GM12878 (cell line): Measurements from ENCODE around the gene CASR. TPM values are rescaled to one million over a fixed set of nuclear protein-coding genes. Genes with fewer than 3 reads are reported as not detected.

Source experiments
- BHLHE40 ChIP-seq, 2 experiments: fragments of 450-650 bp in 1 of 2; IDR thresholded peaks; 2 replicates each; pipeline ENCODE4 v1.6.1; 2011 to 2017; ENCODE audit warnings: low read depth in 2 of 2, borderline replicate concordance in 1 of 2, improper control_type of control experiment in 1 of 2, low read length in 1 of 2, mild to moderate bottlenecking in 1 of 2
- BMI1 ChIP-seq: fragments of 450-650 bp; IDR thresholded peaks from 2 replicates; pipeline ENCODE4 v1.6.1; 2016; ENCODE audit warnings: mild to moderate bottlenecking, moderate library complexity, borderline replicate concordance
- CHD2 ChIP-seq: IDR thresholded peaks from 2 replicates; pipeline ENCODE4 v1.6.1; 2011; ENCODE audit warnings: low read depth, low read length, improper control_type of control experiment, borderline replicate concordance
- CREB1 ChIP-seq: IDR thresholded peaks from 2 replicates; pipeline ENCODE4 v1.6.1; 2012; ENCODE audit warnings: low read depth, mild to moderate bottlenecking, inconsistent platforms
- CREM ChIP-seq: IDR thresholded peaks from 2 replicates; pipeline ENCODE4 v1.6.1; 2014; ENCODE audit warnings: antibody characterized with exemption, low read depth
- FOXM1 ChIP-seq: IDR thresholded peaks from 2 replicates; pipeline ENCODE4 v1.6.1; 2012; ENCODE audit warnings: low read depth, mild to moderate bottlenecking, inconsistent platforms, low read length, moderate library complexity
- HDGF ChIP-seq: fragments of 450-650 bp; IDR thresholded peaks from 2 replicates; pipeline ENCODE4 v1.6.1; 2016; ENCODE audit warnings: antibody characterized with exemption
- MEF2A ChIP-seq: IDR thresholded peaks from 2 replicates; pipeline ENCODE4 v1.6.1; 2011; ENCODE audit warnings: low read depth, mild to moderate bottlenecking, low read length, moderate library complexity; ENCODE audit not compliant: insufficient read depth
- NFIC ChIP-seq: IDR thresholded peaks from 2 replicates; pipeline ENCODE4 v1.6.1; 2012; ENCODE audit warnings: low read depth, mild to moderate bottlenecking, inconsistent platforms, low read length, moderate library complexity
- NR2F1 ChIP-seq: fragments of 450-650 bp; conservative IDR thresholded peaks from 2 replicates; pipeline ENCODE4 v1.6.1; 2017; ENCODE audit warnings: mild to moderate bottlenecking
- POLR2AphosphoS2 ChIP-seq: IDR thresholded peaks from 2 replicates; pipeline ENCODE4 v1.6.1; 2011; ENCODE audit warnings: low read depth, mild to moderate bottlenecking, low read length, improper control_type of control experiment, moderate library complexity
- SIN3A ChIP-seq: IDR thresholded peaks from 2 replicates; pipeline ENCODE4 v1.6.1; 2012; ENCODE audit warnings: low read depth, low read length, improper control_type of control experiment
- SMAD1 ChIP-seq: fragments of 450-650 bp; IDR thresholded peaks from 2 replicates; pipeline ENCODE4 v1.6.1; 2018; ENCODE audit warnings: mild to moderate bottlenecking, low read depth; ENCODE audit not compliant: partially characterized antibody
- SP1 ChIP-seq: IDR thresholded peaks from one replicate; pipeline ENCODE4 v1.6.1; 2011; ENCODE audit warnings: low read depth, low read length
- TCF3 ChIP-seq: IDR thresholded peaks from 2 replicates; pipeline ENCODE4 v1.6.1; 2012; ENCODE audit warnings: low read depth, mild to moderate bottlenecking, low read length, borderline replicate concordance; ENCODE audit not compliant: insufficient read depth
- ZBTB40 ChIP-seq: fragments of 450-650 bp; IDR thresholded peaks from 2 replicates; pipeline ENCODE4 v1.6.1; 2016; ENCODE audit warnings: mild to moderate bottlenecking, moderate library complexity, borderline replicate concordance
- ZZZ3 ChIP-seq: IDR thresholded peaks from 2 replicates; pipeline ENCODE4 v1.6.1; 2011; ENCODE audit warnings: low read depth; ENCODE audit not compliant: control insufficient read depth, insufficient read length
- polyA plus RNA-seq, 11 experiments: library from polyadenylated mRNA; depleted of rRNA in 4 of 11; unstranded in 6 of 11; stranded (reverse) in 5 of 11; fragments of >200 nt; fragmentation: Nextera tagmentation in 4 of 11; fragmentation: Illumina TruSeq in 1 of 11; extraction: Ambion mirVana in 4 of 11; extraction: Trizol in 1 of 11; gene quantifications; 1 replicate in 1 of 11; 2 replicates in 10 of 11; pipeline versions ENCODE4 v1.2.1 to v1.2.3, GENCODE V29; 2011 to 2016; ENCODE audit warnings: inconsistent platforms in 2 of 11, missing spikeins in 2 of 11, low read depth in 1 of 11
- total RNA-seq, 4 experiments: library from RNA; depleted of rRNA in 3 of 4; stranded (reverse); fragments of >200 nt in 3 of 4; fragmentation: Illumina TruSeq in 1 of 4; extraction: Trizol in 1 of 4; gene quantifications; 2 replicates each; pipeline versions ENCODE4 v1.2.1 to v1.2.3, GENCODE V29; 2013 to 2021
- TF ChIP-seq, protein P1 (sequence below): fragments of 450-650 bp; IDR thresholded peaks from 2 replicates; pipeline ENCODE4 v1.6.1; 2017; ENCODE audit warnings: mild to moderate bottlenecking, moderate library complexity
- TF ChIP-seq, protein P2 (sequence below): fragments of 450-650 bp; IDR thresholded peaks from 2 replicates; pipeline ENCODE4 v1.6.1; 2017; ENCODE audit warnings: mild to moderate bottlenecking
- TF ChIP-seq, protein P3 (sequence below): IDR thresholded peaks from 2 replicates; pipeline ENCODE4 v1.6.1; 2011; ENCODE audit warnings: low read depth, mild to moderate bottlenecking, low read length, moderate library complexity, borderline replicate concordance; ENCODE audit errors: extremely low read depth

Gene CASR
- total and polyA plus RNA-seq, 10 of the 15 experiments (the other 5 are each of a cell fraction or from before 2014, with no cell fraction given): 0.04 to 0.37 (median 0.11) TPM

- TF ChIP-seq FOXM1: peak; percentile 63; the same call in 1 of the 2 replicates
- TF ChIP-seq ZZZ3: no peak
- no peak for TF ChIP-seq CREB1
- TF ChIP-seq CREM: peak; percentile 68; the same call in 1 of the 2 replicates
- no peak for TF ChIP-seq SP1
- TF ChIP-seq POLR2AphosphoS2: no peak
- TF ChIP-seq HDGF: no peak
- TF ChIP-seq, protein P1, sequence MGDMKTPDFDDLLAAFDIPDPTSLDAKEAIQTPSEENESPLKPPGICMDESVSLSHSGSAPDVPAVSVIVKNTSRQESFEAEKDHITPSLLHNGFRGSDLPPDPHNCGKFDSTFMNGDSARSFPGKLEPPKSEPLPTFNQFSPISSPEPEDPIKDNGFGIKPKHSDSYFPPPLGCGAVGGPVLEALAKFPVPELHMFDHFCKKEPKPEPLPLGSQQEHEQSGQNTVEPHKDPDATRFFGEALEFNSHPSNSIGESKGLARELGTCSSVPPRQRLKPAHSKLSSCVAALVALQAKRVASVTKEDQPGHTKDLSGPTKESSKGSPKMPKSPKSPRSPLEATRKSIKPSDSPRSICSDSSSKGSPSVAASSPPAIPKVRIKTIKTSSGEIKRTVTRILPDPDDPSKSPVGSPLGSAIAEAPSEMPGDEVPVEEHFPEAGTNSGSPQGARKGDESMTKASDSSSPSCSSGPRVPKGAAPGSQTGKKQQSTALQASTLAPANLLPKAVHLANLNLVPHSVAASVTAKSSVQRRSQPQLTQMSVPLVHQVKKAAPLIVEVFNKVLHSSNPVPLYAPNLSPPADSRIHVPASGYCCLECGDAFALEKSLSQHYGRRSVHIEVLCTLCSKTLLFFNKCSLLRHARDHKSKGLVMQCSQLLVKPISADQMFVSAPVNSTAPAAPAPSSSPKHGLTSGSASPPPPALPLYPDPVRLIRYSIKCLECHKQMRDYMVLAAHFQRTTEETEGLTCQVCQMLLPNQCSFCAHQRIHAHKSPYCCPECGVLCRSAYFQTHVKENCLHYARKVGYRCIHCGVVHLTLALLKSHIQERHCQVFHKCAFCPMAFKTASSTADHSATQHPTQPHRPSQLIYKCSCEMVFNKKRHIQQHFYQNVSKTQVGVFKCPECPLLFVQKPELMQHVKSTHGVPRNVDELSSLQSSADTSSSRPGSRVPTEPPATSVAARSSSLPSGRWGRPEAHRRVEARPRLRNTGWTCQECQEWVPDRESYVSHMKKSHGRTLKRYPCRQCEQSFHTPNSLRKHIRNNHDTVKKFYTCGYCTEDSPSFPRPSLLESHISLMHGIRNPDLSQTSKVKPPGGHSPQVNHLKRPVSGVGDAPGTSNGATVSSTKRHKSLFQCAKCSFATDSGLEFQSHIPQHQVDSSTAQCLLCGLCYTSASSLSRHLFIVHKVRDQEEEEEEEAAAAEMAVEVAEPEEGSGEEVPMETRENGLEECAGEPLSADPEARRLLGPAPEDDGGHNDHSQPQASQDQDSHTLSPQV: no peak
- TF ChIP-seq NFIC: peak; percentile 88; the same call in 1 of the 2 replicates
- peak; percentile 86 for TF ChIP-seq MEF2A
- no peak for TF ChIP-seq BHLHE40 (IDR thresholded peaks at IDR 0.05; ENCODE audit: borderline replicate concordance in 1 of 2, low read depth in 2 of 2, low read length in 1 of 2)
- no peak for TF ChIP-seq CHD2
- TF ChIP-seq, protein P2, sequence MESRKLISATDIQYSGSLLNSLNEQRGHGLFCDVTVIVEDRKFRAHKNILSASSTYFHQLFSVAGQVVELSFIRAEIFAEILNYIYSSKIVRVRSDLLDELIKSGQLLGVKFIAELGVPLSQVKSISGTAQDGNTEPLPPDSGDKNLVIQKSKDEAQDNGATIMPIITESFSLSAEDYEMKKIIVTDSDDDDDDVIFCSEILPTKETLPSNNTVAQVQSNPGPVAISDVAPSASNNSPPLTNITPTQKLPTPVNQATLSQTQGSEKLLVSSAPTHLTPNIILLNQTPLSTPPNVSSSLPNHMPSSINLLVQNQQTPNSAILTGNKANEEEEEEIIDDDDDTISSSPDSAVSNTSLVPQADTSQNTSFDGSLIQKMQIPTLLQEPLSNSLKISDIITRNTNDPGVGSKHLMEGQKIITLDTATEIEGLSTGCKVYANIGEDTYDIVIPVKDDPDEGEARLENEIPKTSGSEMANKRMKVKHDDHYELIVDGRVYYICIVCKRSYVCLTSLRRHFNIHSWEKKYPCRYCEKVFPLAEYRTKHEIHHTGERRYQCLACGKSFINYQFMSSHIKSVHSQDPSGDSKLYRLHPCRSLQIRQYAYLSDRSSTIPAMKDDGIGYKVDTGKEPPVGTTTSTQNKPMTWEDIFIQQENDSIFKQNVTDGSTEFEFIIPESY: no peak
- TF ChIP-seq TCF3: no peak
- TF ChIP-seq, protein P3, sequence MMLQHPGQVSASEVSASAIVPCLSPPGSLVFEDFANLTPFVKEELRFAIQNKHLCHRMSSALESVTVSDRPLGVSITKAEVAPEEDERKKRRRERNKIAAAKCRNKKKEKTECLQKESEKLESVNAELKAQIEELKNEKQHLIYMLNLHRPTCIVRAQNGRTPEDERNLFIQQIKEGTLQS: no peak
- TF ChIP-seq NR2F1: peak; percentile 33; the same call in 1 of the 2 replicates
- no peak; the same call in 1 of the 2 replicates for TF ChIP-seq ZBTB40
- no peak for TF ChIP-seq SIN3A
- TF ChIP-seq SMAD1: no peak
- TF ChIP-seq BMI1: no peak
Observed at GRCh38 chr3:122271246-122271898, 87.9 kb downstream of the CASR start (continued).
